Tibial nerve (tissue), 4 donors: ENCODE data around the gene ARHGAP26.

Experiments
- EP300 ChIP-seq, 2 donors: sonication (generic); formaldehyde crosslinking; IDR thresholded peaks; one replicate each; pipeline ENCODE4 v1.6.1; 2017; ENCODE audit warnings: antibody characterized with exemption in 2 of 2, mild to moderate bottlenecking in 1 of 2
- POLR2A ChIP-seq, 2 donors: fragments of 450-650 bp; IDR thresholded peaks; one replicate each; pipeline ENCODE4 v1.6.1; 2017; ENCODE audit warnings: antibody characterized with exemption in 2 of 2, mild to moderate bottlenecking in 2 of 2, moderate library complexity in 2 of 2
- TF ChIP-seq, protein P1 (sequence below), 5 experiments: fragments of 200-600 bp in 3 of 5; fragments of 450-650 bp in 2 of 5; sonication (generic) in 3 of 5; IDR thresholded peaks; one replicate each; pipeline ENCODE4 v1.5.1; 2016 to 2019; ENCODE audit warnings: antibody characterized with exemption in 5 of 5, mild to moderate bottlenecking in 3 of 5, moderate library complexity in 2 of 5

GRCh38 chr5:142929587-142929986, 159.4 kb downstream of the ARHGAP26 start:
- TF ChIP-seq, protein P1, sequence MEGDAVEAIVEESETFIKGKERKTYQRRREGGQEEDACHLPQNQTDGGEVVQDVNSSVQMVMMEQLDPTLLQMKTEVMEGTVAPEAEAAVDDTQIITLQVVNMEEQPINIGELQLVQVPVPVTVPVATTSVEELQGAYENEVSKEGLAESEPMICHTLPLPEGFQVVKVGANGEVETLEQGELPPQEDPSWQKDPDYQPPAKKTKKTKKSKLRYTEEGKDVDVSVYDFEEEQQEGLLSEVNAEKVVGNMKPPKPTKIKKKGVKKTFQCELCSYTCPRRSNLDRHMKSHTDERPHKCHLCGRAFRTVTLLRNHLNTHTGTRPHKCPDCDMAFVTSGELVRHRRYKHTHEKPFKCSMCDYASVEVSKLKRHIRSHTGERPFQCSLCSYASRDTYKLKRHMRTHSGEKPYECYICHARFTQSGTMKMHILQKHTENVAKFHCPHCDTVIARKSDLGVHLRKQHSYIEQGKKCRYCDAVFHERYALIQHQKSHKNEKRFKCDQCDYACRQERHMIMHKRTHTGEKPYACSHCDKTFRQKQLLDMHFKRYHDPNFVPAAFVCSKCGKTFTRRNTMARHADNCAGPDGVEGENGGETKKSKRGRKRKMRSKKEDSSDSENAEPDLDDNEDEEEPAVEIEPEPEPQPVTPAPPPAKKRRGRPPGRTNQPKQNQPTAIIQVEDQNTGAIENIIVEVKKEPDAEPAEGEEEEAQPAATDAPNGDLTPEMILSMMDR (IDR thresholded peaks at IDR 0.05), result no peak
- TF ChIP-seq POLR2A (IDR thresholded peaks at IDR 0.05) (no peak), EP300 (IDR thresholded peaks at IDR 0.05) (peak in 1 of 2 donors; percentile 51)
